ENCODE measurements around the gene KIF21A. TPM values are rescaled to one million over a fixed set of nuclear protein-coding genes. Genes with fewer than 3 reads are reported as not detected.

Gene KIF21A
- total RNA-seq, 3 donors from 2014 or later, result 26.6 to 28.1 (median 27.4) TPM

GRCh38 chr12:39405580-39405979, 37.3 kb downstream of the KIF21A start:
- intact Hi-C loops (cut with DNase I, micrococcal nuclease), result no loop called here
- Histone ChIP-seq H3K4me3 (no peak overlapping the region), H3K36me3 (ENCODE audit: low read depth) (no peaks in the 10 kb centered on the region), H3K4me1 (ENCODE audit: low read depth) (no peaks in the 10 kb centered on the region), H3K9me3 (no peaks in the 10 kb centered on the region)
- ATAC-seq (no peak), DNase-seq (no peak)
- no peak for TF ChIP-seq CTCF (IDR thresholded peaks at IDR 0.05)

GRCh38 chr12:39404000-39404399, 38.9 kb downstream of the KIF21A start:
- no peak for DNase-seq
- TF ChIP-seq CTCF (IDR thresholded peaks at IDR 0.05), result no peak
- no peak for ATAC-seq
- intact Hi-C loops (cut with DNase I, micrococcal nuclease), result no loop called here
- Histone ChIP-seq H3K4me1 (ENCODE audit: low read depth) (no peaks in the 10 kb centered on the region), H3K9me3 (no peaks in the 10 kb centered on the region), H3K36me3 (ENCODE audit: low read depth) (no peaks in the 10 kb centered on the region), H3K4me3 (no peak overlapping the region)

- TF ChIP-seq CTCF (IDR thresholded peaks at IDR 0.05), result no peak
Observed at GRCh38 chr12:39403376-39403775, 39.5 kb downstream of the KIF21A start.

DNA sequence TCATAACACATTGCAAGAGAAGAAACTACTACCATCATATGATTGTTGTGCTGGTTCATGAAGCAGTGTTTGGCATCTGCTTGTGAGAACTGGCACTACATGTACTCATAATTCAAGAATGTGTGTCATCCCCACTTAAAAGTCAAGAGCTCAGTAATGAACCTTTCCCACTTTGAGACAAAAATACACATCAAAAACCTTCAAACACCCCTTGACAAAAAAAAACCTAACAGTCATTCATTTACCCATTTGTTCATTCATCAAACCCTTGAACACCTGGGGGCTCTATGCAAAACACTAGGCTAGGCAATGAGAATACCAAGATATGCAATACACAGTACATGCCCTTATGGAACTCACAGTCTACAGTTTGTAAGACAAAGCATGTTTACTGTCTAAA, 40.0 kb downstream of the KIF21A start:
- H3K4me3 ChIP-seq, result no peak overlapping the region
- H3K4me1 ChIP-seq (ENCODE audit: low read depth), result no peaks in the 10 kb centered on the region
- no peaks in the 10 kb centered on the region for H3K36me3 ChIP-seq (ENCODE audit: low read depth)
- ATAC-seq (no peak), DNase-seq (no peak)
- no peaks in the 10 kb centered on the region for H3K9me3 ChIP-seq
- intact Hi-C loops (cut with DNase I, micrococcal nuclease), result no loop called here
- TF ChIP-seq CTCF (IDR thresholded peaks at IDR 0.05), result no peak

More at GRCh38 chr12:39403376-39403775, 39.5 kb downstream of the KIF21A start:
- Histone ChIP-seq H3K9me3 (no peaks in the 10 kb centered on the region), H3K4me3 (no peak overlapping the region), H3K36me3 (ENCODE audit: low read depth) (no peaks in the 10 kb centered on the region), H3K4me1 (ENCODE audit: low read depth) (no peaks in the 10 kb centered on the region)
- ATAC-seq (no peak), DNase-seq (no peak)
- intact Hi-C loops (cut with DNase I, micrococcal nuclease), result no loop called here

DNA sequence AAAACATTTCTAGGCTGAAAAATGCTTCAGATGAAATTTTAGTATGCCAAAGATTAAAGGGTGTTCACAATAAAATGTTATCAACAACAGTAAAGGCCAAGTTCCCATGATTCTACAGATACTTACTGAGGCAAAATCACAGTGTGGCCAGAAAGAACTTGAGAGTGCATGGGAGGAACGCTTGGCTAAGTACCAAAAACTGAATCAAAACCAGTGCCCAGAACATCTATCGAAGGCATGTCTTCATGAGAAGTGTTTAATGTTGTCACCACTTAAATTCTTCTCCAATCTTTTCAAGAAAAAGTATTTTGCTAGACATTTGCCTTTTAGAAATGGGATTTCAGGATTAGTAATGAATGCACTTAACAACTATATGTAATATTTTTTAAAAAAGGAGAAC, 41.5 kb downstream of the KIF21A start:
- ATAC-seq, result no peak
- Histone ChIP-seq H3K4me3 (no peak overlapping the region), H3K36me3 (ENCODE audit: low read depth) (no peaks in the 10 kb centered on the region), H3K9me3 (no peaks in the 10 kb centered on the region), H3K4me1 (ENCODE audit: low read depth) (no peaks in the 10 kb centered on the region)
- intact Hi-C loops (cut with DNase I, micrococcal nuclease), result no loop called here
- TF ChIP-seq CTCF (IDR thresholded peaks at IDR 0.05), result no peak
- DNase-seq, result no peak

DNA sequence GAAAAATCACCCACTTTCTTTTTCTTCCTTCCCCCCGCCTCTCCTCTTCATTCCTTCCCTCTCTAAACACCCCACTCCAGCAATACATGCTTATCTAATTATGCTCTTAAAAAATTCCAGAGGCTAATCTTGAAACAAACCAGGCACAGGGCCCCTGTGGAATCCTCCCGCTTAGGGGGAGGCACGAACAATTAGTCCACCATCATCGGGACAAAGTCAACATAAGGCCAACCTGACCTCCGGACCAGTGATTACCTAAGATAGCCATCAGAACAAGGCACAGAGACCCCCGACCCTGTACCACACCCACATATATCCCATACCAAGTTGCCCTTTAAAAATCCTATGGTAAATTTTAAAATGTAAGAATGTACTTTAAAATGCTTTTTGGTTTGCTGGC, 47.1 kb downstream of the KIF21A start:
- Histone ChIP-seq H3K9me3 (no peaks in the 10 kb centered on the region), H3K4me3 (no peak overlapping the region), H3K4me1 (ENCODE audit: low read depth) (no peaks in the 10 kb centered on the region), H3K36me3 (ENCODE audit: low read depth) (no peaks in the 10 kb centered on the region)
- TF ChIP-seq CTCF (IDR thresholded peaks at IDR 0.05), result no peak
- DNase-seq (no peak), ATAC-seq (no peak)
- intact Hi-C loops (cut with DNase I, micrococcal nuclease), result no loop called here
